Panc1 (cell line): ENCODE data around the gene DIP2C.

ENCODE experiments used
- CTCF ChIP-seq: fragments of 450-650 bp; IDR thresholded peaks from 2 replicates; pipeline ENCODE4 v1.5.1; 2017; ENCODE audit warnings: mild to moderate bottlenecking
- POLR2AphosphoS5 ChIP-seq: IDR thresholded peaks from 2 replicates; pipeline ENCODE4 v1.6.1; 2012; ENCODE audit warnings: mild to moderate bottlenecking, low read depth, low read length, moderate library complexity
- SIN3A ChIP-seq: IDR thresholded peaks from 2 replicates; pipeline ENCODE4 v1.6.1; 2012; ENCODE audit warnings: low read depth, mild to moderate bottlenecking, low read length, moderate library complexity, borderline replicate concordance; ENCODE audit not compliant: insufficient read depth
- TCF7L2 ChIP-seq: IDR thresholded peaks from 2 replicates; pipeline ENCODE4 v1.6.1; 2011; ENCODE audit warnings: mild to moderate bottlenecking, low read depth, low read length, inconsistent platforms

DNA sequence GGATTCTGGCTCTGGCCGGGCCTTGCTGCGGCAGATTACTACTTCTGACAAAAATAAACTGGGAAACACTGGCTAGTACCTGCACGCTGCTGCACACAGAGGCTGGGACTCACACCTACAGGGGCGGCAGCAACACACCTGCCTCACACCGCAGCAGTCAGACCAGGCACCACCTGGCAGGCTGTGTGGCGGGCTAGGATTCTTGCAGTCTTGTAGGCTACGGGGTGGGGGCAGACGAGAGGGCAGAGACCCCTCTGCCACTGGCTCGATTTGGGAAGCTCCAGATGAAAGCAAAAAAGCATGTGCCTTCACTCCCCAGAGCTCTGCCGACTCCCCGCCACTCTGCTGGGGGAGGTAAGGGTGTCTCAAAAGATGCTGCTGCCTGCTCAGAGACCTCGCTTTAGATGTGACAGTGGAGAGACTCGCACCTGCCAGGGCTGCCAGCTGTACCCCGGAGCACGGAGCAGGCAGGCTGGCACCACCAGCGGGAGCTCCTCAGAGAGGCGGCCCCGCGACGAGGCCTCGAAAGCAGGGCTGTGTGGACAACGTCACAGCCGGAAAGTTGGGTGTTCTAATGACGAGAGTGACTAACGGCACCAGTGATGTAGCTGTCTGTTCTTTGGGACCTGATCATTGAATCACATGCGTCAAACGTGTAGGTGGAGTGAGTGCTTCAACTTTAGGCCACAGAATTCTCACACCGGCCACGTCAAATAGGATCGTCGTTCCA, 303.7 kb downstream of the DIP2C start:
- TF ChIP-seq CTCF (no peak), POLR2AphosphoS5 (no peak), SIN3A (no peak), TCF7L2 (no peak)
